Fibroblast of lung (primary cell): ENCODE measurements around the gene IL12A.

ENCODE experiments used
- EZH2 ChIP-seq: IDR thresholded peaks from 2 replicates; pipeline ENCODE4 v1.5.1; 2012; ENCODE audit warnings: low read length, control low read depth, mild to moderate bottlenecking; ENCODE audit errors: missing control alignments
- TF ChIP-seq, protein P1 (sequence below), 2 donors: IDR thresholded peaks in 1 of 2; conservative IDR thresholded peaks in 1 of 2; 1 replicate in 1 of 2; 2 replicates in 1 of 2; pipeline ENCODE4 v1.5.1; 2011 to 2012; ENCODE audit warnings: low read length in 2 of 2, control low read depth in 1 of 2, inconsistent platforms in 1 of 2, low read depth in 1 of 2, mild to moderate bottlenecking in 1 of 2

DNA sequence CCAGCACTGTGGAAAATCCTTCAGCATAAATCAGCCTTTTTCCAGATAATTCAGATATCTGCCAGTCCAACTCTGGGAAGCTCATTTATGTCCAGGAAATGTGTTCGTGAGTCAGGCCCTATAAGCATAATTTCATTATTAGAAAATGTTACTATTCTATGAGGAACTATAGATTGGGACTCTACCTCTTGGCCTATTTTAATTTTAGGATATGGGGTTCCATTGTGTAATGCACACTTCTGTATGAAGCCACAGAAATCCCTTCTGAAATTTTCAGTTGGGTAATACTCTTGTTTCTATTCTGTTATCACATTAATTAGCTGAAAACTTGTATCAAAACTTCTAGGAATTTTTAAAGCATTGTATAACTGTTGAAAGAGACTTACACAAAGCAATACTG is 43.9 kb upstream of the IL12A start:
- TF ChIP-seq EZH2: no peak
- TF ChIP-seq, protein P1, sequence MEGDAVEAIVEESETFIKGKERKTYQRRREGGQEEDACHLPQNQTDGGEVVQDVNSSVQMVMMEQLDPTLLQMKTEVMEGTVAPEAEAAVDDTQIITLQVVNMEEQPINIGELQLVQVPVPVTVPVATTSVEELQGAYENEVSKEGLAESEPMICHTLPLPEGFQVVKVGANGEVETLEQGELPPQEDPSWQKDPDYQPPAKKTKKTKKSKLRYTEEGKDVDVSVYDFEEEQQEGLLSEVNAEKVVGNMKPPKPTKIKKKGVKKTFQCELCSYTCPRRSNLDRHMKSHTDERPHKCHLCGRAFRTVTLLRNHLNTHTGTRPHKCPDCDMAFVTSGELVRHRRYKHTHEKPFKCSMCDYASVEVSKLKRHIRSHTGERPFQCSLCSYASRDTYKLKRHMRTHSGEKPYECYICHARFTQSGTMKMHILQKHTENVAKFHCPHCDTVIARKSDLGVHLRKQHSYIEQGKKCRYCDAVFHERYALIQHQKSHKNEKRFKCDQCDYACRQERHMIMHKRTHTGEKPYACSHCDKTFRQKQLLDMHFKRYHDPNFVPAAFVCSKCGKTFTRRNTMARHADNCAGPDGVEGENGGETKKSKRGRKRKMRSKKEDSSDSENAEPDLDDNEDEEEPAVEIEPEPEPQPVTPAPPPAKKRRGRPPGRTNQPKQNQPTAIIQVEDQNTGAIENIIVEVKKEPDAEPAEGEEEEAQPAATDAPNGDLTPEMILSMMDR (conservative IDR thresholded peaks at IDR 0.05 in 1 of 2, IDR thresholded peaks at IDR 0.05 in 1 of 2; ENCODE audit: low read depth in 1 of 2, low read length in 2 of 2): no peak
